H1 (cell line): Measurements from ENCODE around the gene CYP26C1. TPM values are rescaled to one million over a fixed set of nuclear protein-coding genes. Genes with fewer than 3 reads are reported as not detected.

ENCODE experiments used
- CTCF ChIA-PET: fragments of 300-600 bp; sonication (Branson Sonifier 250); formaldehyde crosslinking; loops from one replicate; lab custom pipeline; 2021; ENCODE audit not compliant: partially characterized antibody; lab: Charles Lee
- POLR2A ChIA-PET: fragments of 300-600 bp; sonication (Branson Sonifier 250); formaldehyde crosslinking; loops from one replicate; lab custom pipeline; 2021; ENCODE audit warnings: inconsistent platforms; ENCODE audit not compliant: partially characterized antibody; lab: Charles Lee
- DNase-seq, 2 experiments: peaks; one replicate each; pipeline versions ENCODE4 v3.0.0 to v3.0.0-alpha.2; 2010 to 2022; ENCODE audit warnings: low spot score in 2 of 2, low read depth in 1 of 2, mixed read lengths in 1 of 2
- FAIRE-seq: peaks from 2 replicates; lab custom pipeline; 2011; peaks lifted over from hg19 to GRCh38; lab: Jason Lieb, UNC
- H2AFZ ChIP-seq: 2 replicates; pipeline ENCODE4 v1.8.1; 2012; ENCODE audit warnings: low read length, inconsistent platforms
- H2AK5ac ChIP-seq: 2 replicates; pipeline ENCODE4 v1.6.1; 2013; ENCODE audit warnings: low read depth, low read length
- H2BK120ac ChIP-seq: replicated peaks from 2 replicates; pipeline ENCODE3; 2013; ENCODE audit warnings: low read depth, low read length, inconsistent platforms
- H2BK12ac ChIP-seq: 2 replicates; pipeline ENCODE4 v1.6.1; 2013; ENCODE audit warnings: low read depth, low read length
- H2BK15ac ChIP-seq: 2 replicates; pipeline ENCODE4 v1.6.1; 2013; ENCODE audit warnings: low read length
- H2BK20ac ChIP-seq: 2 replicates; pipeline ENCODE4 v1.6.1; 2013; ENCODE audit warnings: low read length
- H2BK5ac ChIP-seq: 2 replicates; pipeline ENCODE4 v1.6.1; 2013; ENCODE audit warnings: low read depth, low read length
- H3K14ac ChIP-seq: 2 replicates; pipeline ENCODE4 v1.6.1; 2013; ENCODE audit warnings: inconsistent platforms; ENCODE audit not compliant: insufficient read length
- H3K18ac ChIP-seq: 2 replicates; pipeline ENCODE4 v1.6.1; 2013; ENCODE audit warnings: low read length; ENCODE audit errors: extremely low read depth
- H3K23ac ChIP-seq: 2 replicates; pipeline ENCODE4 v1.6.1; 2013; ENCODE audit warnings: inconsistent platforms; ENCODE audit not compliant: insufficient read length
- H3K23me2 ChIP-seq: 2 replicates; pipeline ENCODE4 v1.6.1; 2013; ENCODE audit warnings: low read depth, low read length
- H3K27ac ChIP-seq: 2 replicates; pipeline ENCODE4 v1.6.1; 2011; ENCODE audit warnings: low read depth, low read length, inconsistent platforms
- H3K27me3 ChIP-seq, 4 experiments: replicated peaks in 1 of 4; 1 replicate in 1 of 4; 2 replicates in 3 of 4; pipeline versions ENCODE4 v1.6.1 to v1.8.1; 2011 to 2013; ENCODE audit warnings: low read length in 3 of 4, mild to moderate bottlenecking in 3 of 4, inconsistent platforms in 2 of 4, mixed read lengths in 2 of 4, moderate library complexity in 1 of 4; ENCODE audit not compliant: control insufficient read depth in 3 of 4, insufficient read depth in 3 of 4; ENCODE audit errors: extremely low read depth in 1 of 4
- H3K36me3 ChIP-seq, 4 experiments: 2 replicates each; pipeline versions ENCODE4 v1.6.1 to v1.8.1; 2011 to 2013; ENCODE audit warnings: mild to moderate bottlenecking in 4 of 4, low read length in 3 of 4, moderate library complexity in 2 of 4, control low read depth in 1 of 4, inconsistent platforms in 1 of 4; ENCODE audit not compliant: insufficient read depth in 4 of 4, control insufficient read depth in 2 of 4
- H3K4ac ChIP-seq: replicated peaks from 2 replicates; pipeline ENCODE3; 2013; ENCODE audit warnings: low read length, low read depth, mixed read lengths, inconsistent platforms; ENCODE audit not compliant: insufficient read length
- H3K4me1 ChIP-seq, 4 experiments: replicated peaks in 1 of 4; 1 replicate in 1 of 4; 2 replicates in 3 of 4; pipeline versions ENCODE4 v1.6.1 to v1.8.1; 2011 to 2013; ENCODE audit warnings: low read length in 3 of 4, inconsistent platforms in 2 of 4, mixed read lengths in 1 of 4; ENCODE audit not compliant: insufficient read depth in 4 of 4, control insufficient read depth in 3 of 4
- H3K4me2 ChIP-seq, 2 experiments: 2 replicates each; pipeline versions ENCODE4 v1.6.1 to v1.8.1; 2011 to 2013; ENCODE audit warnings: low read depth in 2 of 2, low read length in 2 of 2, control low read depth in 1 of 2, inconsistent platforms in 1 of 2, mild to moderate bottlenecking in 1 of 2; ENCODE audit not compliant: insufficient read depth in 1 of 2
- H3K4me3 ChIP-seq, 4 experiments: fragments of 200-600, 300-600 bp in 1 of 4; sonication (generic), shearing (Covaris generic), sonication (Bioruptor Twin) in 1 of 4; 2 replicates each; pipeline versions ENCODE4 v1.5.1 to v1.8.1; 2011 to 2016; ENCODE audit warnings: low read length in 4 of 4, low read depth in 3 of 4, control low read depth in 2 of 4, inconsistent platforms in 2 of 4, mild to moderate bottlenecking in 2 of 4, mixed read lengths in 1 of 4, moderate library complexity in 1 of 4; ENCODE audit not compliant: insufficient read depth in 2 of 4; ENCODE audit errors: extremely low read depth in 1 of 4
- H3K56ac ChIP-seq: replicated peaks from 2 replicates; pipeline ENCODE3; 2013; ENCODE audit warnings: low read depth, mild to moderate bottlenecking, mixed read lengths, low read length, inconsistent platforms; ENCODE audit not compliant: insufficient read length
- H3K79me1 ChIP-seq: 2 replicates; pipeline ENCODE4 v1.6.1; 2013; ENCODE audit warnings: low read depth, low read length, control low read depth
- H3K79me2 ChIP-seq, 2 experiments: 2 replicates each; pipeline versions ENCODE4 v1.6.1 to v1.8.1; 2012 to 2013; ENCODE audit warnings: low read length in 2 of 2, mild to moderate bottlenecking in 2 of 2, inconsistent platforms in 1 of 2; ENCODE audit not compliant: insufficient read depth in 2 of 2, control insufficient read depth in 1 of 2
- H3K9ac ChIP-seq, 4 experiments: replicated peaks in 1 of 4; 1 replicate in 1 of 4; 2 replicates in 3 of 4; pipeline versions ENCODE4 v1.6.1 to v1.8.1; 2011 to 2013; ENCODE audit warnings: low read depth in 3 of 4, low read length in 3 of 4, control low read depth in 2 of 4, mild to moderate bottlenecking in 2 of 4, moderate library complexity in 2 of 4, inconsistent platforms in 1 of 4; ENCODE audit errors: extremely low read depth in 1 of 4
- H3K9me3 ChIP-seq, 2 experiments: 2 replicates each; pipeline versions ENCODE4 v1.6.1 to v1.8.1; 2012 to 2013; ENCODE audit warnings: mild to moderate bottlenecking in 2 of 2, moderate library complexity in 2 of 2, control low read depth in 1 of 2, inconsistent platforms in 1 of 2, low read depth in 1 of 2, low read length in 1 of 2, mixed read lengths in 1 of 2; ENCODE audit not compliant: insufficient read depth in 2 of 2
- H4K20me1 ChIP-seq, 2 experiments: replicated peaks in 1 of 2; 2 replicates each; pipeline versions ENCODE3 to v1.8.1; 2011 to 2013; ENCODE audit warnings: inconsistent platforms in 2 of 2, low read length in 2 of 2, mild to moderate bottlenecking in 1 of 2; ENCODE audit not compliant: insufficient read depth in 2 of 2, control insufficient read depth in 1 of 2
- H4K5ac ChIP-seq: 2 replicates; pipeline ENCODE4 v1.6.1; 2013; ENCODE audit warnings: low read length, low read depth, mixed read lengths, inconsistent platforms; ENCODE audit not compliant: insufficient read length
- H4K8ac ChIP-seq: 2 replicates; pipeline ENCODE4 v1.8.0; 2013; ENCODE audit warnings: mild to moderate bottlenecking, moderate library complexity, low read length, inconsistent platforms; ENCODE audit not compliant: insufficient read depth; ENCODE audit errors: extremely low read depth
- H4K91ac ChIP-seq: replicated peaks from 2 replicates; pipeline ENCODE3; 2013; ENCODE audit warnings: low read length, mixed read lengths, inconsistent platforms; ENCODE audit not compliant: insufficient read length
- ATF3 ChIP-seq: IDR thresholded peaks from 2 replicates; pipeline ENCODE4 v1.6.1; 2011; ENCODE audit warnings: low read depth, mild to moderate bottlenecking, low read length; ENCODE audit not compliant: insufficient read depth
- MAFK ChIP-seq: IDR thresholded peaks from 2 replicates; pipeline ENCODE4 v1.6.1; 2012; ENCODE audit warnings: low read depth, mild to moderate bottlenecking, improper control_type of control experiment, low read length
- RFX5 ChIP-seq: IDR thresholded peaks from 2 replicates; pipeline ENCODE4 v1.6.1; 2011; ENCODE audit warnings: low read depth, low read length, improper control_type of control experiment, borderline replicate concordance
- RNF2 ChIP-seq: fragments of 200-900, 300-1000 bp; sonication (generic); IDR thresholded peaks from 2 replicates; pipeline ENCODE4 v1.7.1; 2016; ENCODE audit warnings: borderline replicate concordance, low read depth, mild to moderate bottlenecking, antibody characterized with exemption, low read length; ENCODE audit not compliant: poor library complexity, severe bottlenecking; ENCODE audit errors: missing control alignments
- SP2 ChIP-seq: IDR thresholded peaks from 2 replicates; pipeline ENCODE4 v1.6.1; 2012; ENCODE audit warnings: mild to moderate bottlenecking, low read length, inconsistent platforms
- SRF ChIP-seq: IDR thresholded peaks from 2 replicates; pipeline ENCODE4 v1.6.1; 2011; ENCODE audit warnings: mild to moderate bottlenecking, low read depth, low read length, moderate library complexity
- ZNF274 ChIP-seq: IDR thresholded peaks from 2 replicates; pipeline ENCODE4 v1.7.0; 2012; ENCODE audit warnings: low read length, borderline replicate concordance; ENCODE audit errors: extremely low read depth
- WGBS, 2 experiments: shearing (Covaris generic) in 1 of 2; methylation state at CpG; one replicate each; pipeline versions ENCODE4 v1.1.6 to v1.1.7; 2013 to 2015; ENCODE audit warnings: low lambda C conversion rate in 2 of 2, mixed read lengths in 2 of 2, inconsistent platforms in 1 of 2, low coverage in 1 of 2, missing lambda C conversion rate in 1 of 2; ENCODE audit not compliant: insufficient replicate concordance in 2 of 2, insufficient coverage in 1 of 2, insufficient read length in 1 of 2; ENCODE audit errors: extremely low coverage in 1 of 2, missing lambda C conversion rate in 1 of 2; 5-methylcytosine and 5-hydroxymethylcytosine counted together
- polyA plus RNA-seq, 7 experiments: library from polyadenylated mRNA; depleted of rRNA in 3 of 7; stranded (reverse) in 5 of 7; unstranded in 2 of 7; fragments of >200 nt in 5 of 7; fragments of 200-250 nt in 2 of 7; gene quantifications; 1 replicate in 5 of 7; 2 replicates in 1 of 7; 4 replicates in 1 of 7; pipeline versions ENCODE4 v1.2.1 to v1.2.3, GENCODE V29; 2011 to 2013; ENCODE audit warnings: missing spikeins in 2 of 7, mixed read lengths in 2 of 7
- total RNA-seq: library from RNA; stranded (reverse); fragmentation: NEBNext Ultra II Directional; extraction: Animal tissue kit (Norgen Biotek cat#: 25700); gene quantifications from 2 replicates; pipeline ENCODE4 v1.2.1, GENCODE V29; 2021

The CYP26C1 gene
- total and polyA plus RNA-seq, 2 of the 8 experiments (the other 6 are each of a cell fraction or from before 2014, with no cell fraction given), result 0.12 to 0.28 TPM

- Histone ChIP-seq H3K18ac (no peak overlapping the region), H3K4me3 (no peak overlapping the region), H2BK120ac (no peak overlapping the region), H2BK15ac (no peak overlapping the region), H4K8ac (no peak overlapping the region), H3K23ac (no peak overlapping the region), H3K56ac (no peak overlapping the region), H3K79me2 (no peaks in the 10 kb centered on the region), H4K20me1 (no peaks in the 10 kb centered on the region), H2BK5ac (no peak overlapping the region), H3K79me1 (no peaks in the 10 kb centered on the region), H3K4me1 (no peaks in the 10 kb centered on the region; a peak in 1 of 7 replicates), H2AK5ac (no peak overlapping the region), H4K5ac (no peak overlapping the region), H3K27ac (no peak overlapping the region), H2BK12ac (no peak overlapping the region), H2AFZ (peak overlapping the region; percentile 28; the same call in 1 of the 2 replicates), H2BK20ac (no peak overlapping the region), H3K4ac (no peak overlapping the region), H4K91ac (no peak overlapping the region), H3K9me3 (no peaks in the 10 kb centered on the region), H3K27me3 (no peaks in the 10 kb centered on the region; a peak in 1 of 7 replicates), H3K4me2 (no peak overlapping the region), H3K9ac (no peak overlapping the region), H3K23me2 (no peaks in the 10 kb centered on the region), H3K14ac (no peak overlapping the region), H3K36me3 (no peaks in the 10 kb centered on the region)
- ChIA-PET CTCF (interaction anchor here (0.5 to 2.6 kb wide), 9 partner anchors 9 to 252 kb away, joined by 3 to 14 read pairs (median 4); no protein-coding TSS in a partner anchor), POLR2A (no interaction called here)
- TF ChIP-seq ATF3 (no peak), ZNF274 (no peak), RNF2 (no peak), SRF (no peak), MAFK (no peak), SP2 (no peak), RFX5 (no peak)
- WGBS, 2 experiments, result 78% methylated on average over 2 of the region's 2 CpGs; no CpG with 5 or more reads in 1 of the 2 experiments
- FAIRE-seq (no peak), DNase-seq (no peak)
Measured at GRCh38 chr10:93106631-93107072, 46.1 kb downstream of the CYP26C1 start.
